ENCODE measurements around the gene DEPDC5.

GRCh38 chr22:31742115-31742514 is 11.7 kb upstream of the DEPDC5 start:
- no peak for TF ChIP-seq CTCF (IDR thresholded peaks at IDR 0.05)
- no peak for TF ChIP-seq POLR2A (IDR thresholded peaks at IDR 0.05)
- no peak for TF ChIP-seq POLR2AphosphoS5 (IDR thresholded peaks at IDR 0.05)
